HG03439 (cell line): Measurements from ENCODE around the gene AGPAT2.
"Not testable (repeated sequence)": the region's sequence is repeated elsewhere in the genome, so short reads cannot be mapped to it uniquely, and the experiment has no call there.

Experiments
- ATAC-seq: cut with Tn5 transposase; IDR thresholded peaks from one replicate; pipeline ENCODE4 v1.9.1; 2021; ENCODE audit warnings: mild to moderate bottlenecking, moderate library complexity; ENCODE audit not compliant: unreplicated experiment

Gene AGPAT2

GRCh38 chr9:136650648-136651047 lies 36.6 kb downstream of the AGPAT2 start:
- ATAC-seq: no peak

- no peak for ATAC-seq
Measured at GRCh38 chr9:136650021-136650420, 37.2 kb downstream of the AGPAT2 start.

GRCh38 chr9:136648751-136649150 lies 38.5 kb downstream of the AGPAT2 start:
- no peak for ATAC-seq

- ATAC-seq: no peak
Measured at GRCh38 chr9:136646827-136647711, 40.2 kb downstream of the AGPAT2 start.

- no peak for ATAC-seq
Measured at GRCh38 chr9:136645903-136646754, 41.1 kb downstream of the AGPAT2 start.

GRCh38 chr9:136645352-136645902 lies 41.8 kb downstream of the AGPAT2 start:
- no peak for ATAC-seq

GRCh38 chr9:136644593-136645351 lies 42.5 kb downstream of the AGPAT2 start:
- ATAC-seq: no peak

- no peak for ATAC-seq
Measured at GRCh38 chr9:136644343-136644592, 43.0 kb downstream of the AGPAT2 start.

- ATAC-seq: no peak
Measured at GRCh38 chr9:136643596-136644342, 43.5 kb downstream of the AGPAT2 start.

- ATAC-seq: no peak
Measured at GRCh38 chr9:136642439-136642921, 44.8 kb downstream of the AGPAT2 start.

GRCh38 chr9:136640171-136641111 lies 46.8 kb downstream of the AGPAT2 start:
- ATAC-seq: no peak

- no peak for ATAC-seq
Measured at GRCh38 chr9:136634904-136635303, 52.4 kb downstream of the AGPAT2 start.

GRCh38 chr9:136632491-136633106 lies 54.7 kb downstream of the AGPAT2 start:
- ATAC-seq: not testable (repeated sequence)

- not testable (repeated sequence) for ATAC-seq
Measured at GRCh38 chr9:136632072-136632471, 55.2 kb downstream of the AGPAT2 start.

- ATAC-seq: no peak
Measured at GRCh38 chr9:136631038-136632000, 55.9 kb downstream of the AGPAT2 start.

- no peak for ATAC-seq
Measured at GRCh38 chr9:136630662-136630992, 56.6 kb downstream of the AGPAT2 start.

- ATAC-seq: no peak
Measured at GRCh38 chr9:136629879-136630661, 57.2 kb downstream of the AGPAT2 start.
